ENCODE data around the gene ING5.

The ING5 gene

DNA sequence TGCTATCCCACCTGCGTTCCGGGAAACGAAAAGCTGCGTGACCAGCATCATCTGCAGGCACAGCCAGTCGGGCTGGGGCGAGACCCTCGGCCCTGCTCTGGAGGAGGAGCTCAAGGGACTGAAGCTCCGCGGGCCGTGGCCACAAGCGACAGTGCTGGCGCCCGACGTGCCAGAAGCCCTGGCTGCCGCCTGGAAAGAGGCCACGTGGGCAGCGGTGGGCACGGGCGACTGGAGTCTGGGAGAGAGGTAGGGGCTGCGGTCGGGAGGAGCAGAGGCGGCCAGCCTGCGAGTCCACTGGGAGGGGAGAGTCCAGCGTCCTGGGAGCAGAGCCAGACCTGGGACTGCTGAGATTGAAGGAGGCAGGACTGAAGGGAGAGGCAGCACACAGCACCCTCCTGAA is 24.4 kb upstream of the ING5 start:
- TF ChIP-seq, protein P1, sequence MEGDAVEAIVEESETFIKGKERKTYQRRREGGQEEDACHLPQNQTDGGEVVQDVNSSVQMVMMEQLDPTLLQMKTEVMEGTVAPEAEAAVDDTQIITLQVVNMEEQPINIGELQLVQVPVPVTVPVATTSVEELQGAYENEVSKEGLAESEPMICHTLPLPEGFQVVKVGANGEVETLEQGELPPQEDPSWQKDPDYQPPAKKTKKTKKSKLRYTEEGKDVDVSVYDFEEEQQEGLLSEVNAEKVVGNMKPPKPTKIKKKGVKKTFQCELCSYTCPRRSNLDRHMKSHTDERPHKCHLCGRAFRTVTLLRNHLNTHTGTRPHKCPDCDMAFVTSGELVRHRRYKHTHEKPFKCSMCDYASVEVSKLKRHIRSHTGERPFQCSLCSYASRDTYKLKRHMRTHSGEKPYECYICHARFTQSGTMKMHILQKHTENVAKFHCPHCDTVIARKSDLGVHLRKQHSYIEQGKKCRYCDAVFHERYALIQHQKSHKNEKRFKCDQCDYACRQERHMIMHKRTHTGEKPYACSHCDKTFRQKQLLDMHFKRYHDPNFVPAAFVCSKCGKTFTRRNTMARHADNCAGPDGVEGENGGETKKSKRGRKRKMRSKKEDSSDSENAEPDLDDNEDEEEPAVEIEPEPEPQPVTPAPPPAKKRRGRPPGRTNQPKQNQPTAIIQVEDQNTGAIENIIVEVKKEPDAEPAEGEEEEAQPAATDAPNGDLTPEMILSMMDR (IDR thresholded peaks at IDR 0.05; ENCODE audit: insufficient read depth, low read length) = no peak
- TF ChIP-seq POLR2AphosphoS5 (IDR thresholded peaks at IDR 0.05; ENCODE audit: low read depth) (no peak), GABPA (IDR thresholded peaks at IDR 0.05; ENCODE audit: low read depth) (no peak), SPI1 (IDR thresholded peaks at IDR 0.05; ENCODE audit: borderline replicate concordance, low read depth) (no peak)
- TF ChIP-seq, protein P2, sequence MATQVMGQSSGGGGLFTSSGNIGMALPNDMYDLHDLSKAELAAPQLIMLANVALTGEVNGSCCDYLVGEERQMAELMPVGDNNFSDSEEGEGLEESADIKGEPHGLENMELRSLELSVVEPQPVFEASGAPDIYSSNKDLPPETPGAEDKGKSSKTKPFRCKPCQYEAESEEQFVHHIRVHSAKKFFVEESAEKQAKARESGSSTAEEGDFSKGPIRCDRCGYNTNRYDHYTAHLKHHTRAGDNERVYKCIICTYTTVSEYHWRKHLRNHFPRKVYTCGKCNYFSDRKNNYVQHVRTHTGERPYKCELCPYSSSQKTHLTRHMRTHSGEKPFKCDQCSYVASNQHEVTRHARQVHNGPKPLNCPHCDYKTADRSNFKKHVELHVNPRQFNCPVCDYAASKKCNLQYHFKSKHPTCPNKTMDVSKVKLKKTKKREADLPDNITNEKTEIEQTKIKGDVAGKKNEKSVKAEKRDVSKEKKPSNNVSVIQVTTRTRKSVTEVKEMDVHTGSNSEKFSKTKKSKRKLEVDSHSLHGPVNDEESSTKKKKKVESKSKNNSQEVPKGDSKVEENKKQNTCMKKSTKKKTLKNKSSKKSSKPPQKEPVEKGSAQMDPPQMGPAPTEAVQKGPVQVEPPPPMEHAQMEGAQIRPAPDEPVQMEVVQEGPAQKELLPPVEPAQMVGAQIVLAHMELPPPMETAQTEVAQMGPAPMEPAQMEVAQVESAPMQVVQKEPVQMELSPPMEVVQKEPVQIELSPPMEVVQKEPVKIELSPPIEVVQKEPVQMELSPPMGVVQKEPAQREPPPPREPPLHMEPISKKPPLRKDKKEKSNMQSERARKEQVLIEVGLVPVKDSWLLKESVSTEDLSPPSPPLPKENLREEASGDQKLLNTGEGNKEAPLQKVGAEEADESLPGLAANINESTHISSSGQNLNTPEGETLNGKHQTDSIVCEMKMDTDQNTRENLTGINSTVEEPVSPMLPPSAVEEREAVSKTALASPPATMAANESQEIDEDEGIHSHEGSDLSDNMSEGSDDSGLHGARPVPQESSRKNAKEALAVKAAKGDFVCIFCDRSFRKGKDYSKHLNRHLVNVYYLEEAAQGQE (IDR thresholded peaks at IDR 0.05; ENCODE audit: insufficient replicate concordance, low read depth) = no peak
- no peak for DNase-seq (ENCODE audit: low read depth in 1 of 2, low spot score in 1 of 2)
- H3K27ac ChIP-seq (replicated peaks) = no peak overlapping the region
- H3K27me3 ChIP-seq (ENCODE audit: insufficient read depth, poor library complexity, severe bottlenecking) = no peaks in the 10 kb centered on the region
- H3K4me3 ChIP-seq (replicated peaks; ENCODE audit: insufficient read depth, low read length) = no peak overlapping the region

DNA sequence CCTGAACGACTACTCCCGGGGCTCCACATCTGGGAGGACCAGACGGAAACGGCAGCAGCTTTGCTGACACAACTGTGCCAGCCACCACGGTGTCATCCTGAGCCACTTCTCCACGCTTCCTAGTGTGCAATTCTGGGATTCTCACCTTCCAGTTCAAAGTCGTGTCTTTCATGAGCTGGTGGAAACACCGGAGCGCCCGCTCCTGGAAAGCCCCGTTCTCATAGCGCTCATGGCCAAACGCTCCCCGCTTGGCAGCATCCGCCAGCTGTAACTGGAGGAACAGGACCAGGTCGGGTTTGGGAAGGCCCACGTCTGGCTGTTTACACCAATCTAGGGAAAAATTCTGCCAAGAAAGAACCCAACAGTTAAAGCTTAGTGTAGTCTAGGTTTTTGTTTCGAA is 23.5 kb upstream of the ING5 start:
- Histone ChIP-seq H3K27me3 (ENCODE audit: insufficient read depth, poor library complexity, severe bottlenecking) (no peaks in the 10 kb centered on the region), H3K4me3 (replicated peaks; ENCODE audit: insufficient read depth, low read length) (no peak overlapping the region), H3K27ac (replicated peaks) (no peak overlapping the region)
- DNase-seq (ENCODE audit: low read depth in 1 of 2, low spot score in 1 of 2) = no peak
- TF ChIP-seq, protein P1 (IDR thresholded peaks at IDR 0.05; ENCODE audit: insufficient read depth, low read length) = no peak
- no peak for TF ChIP-seq GABPA (IDR thresholded peaks at IDR 0.05; ENCODE audit: low read depth)

DNA sequence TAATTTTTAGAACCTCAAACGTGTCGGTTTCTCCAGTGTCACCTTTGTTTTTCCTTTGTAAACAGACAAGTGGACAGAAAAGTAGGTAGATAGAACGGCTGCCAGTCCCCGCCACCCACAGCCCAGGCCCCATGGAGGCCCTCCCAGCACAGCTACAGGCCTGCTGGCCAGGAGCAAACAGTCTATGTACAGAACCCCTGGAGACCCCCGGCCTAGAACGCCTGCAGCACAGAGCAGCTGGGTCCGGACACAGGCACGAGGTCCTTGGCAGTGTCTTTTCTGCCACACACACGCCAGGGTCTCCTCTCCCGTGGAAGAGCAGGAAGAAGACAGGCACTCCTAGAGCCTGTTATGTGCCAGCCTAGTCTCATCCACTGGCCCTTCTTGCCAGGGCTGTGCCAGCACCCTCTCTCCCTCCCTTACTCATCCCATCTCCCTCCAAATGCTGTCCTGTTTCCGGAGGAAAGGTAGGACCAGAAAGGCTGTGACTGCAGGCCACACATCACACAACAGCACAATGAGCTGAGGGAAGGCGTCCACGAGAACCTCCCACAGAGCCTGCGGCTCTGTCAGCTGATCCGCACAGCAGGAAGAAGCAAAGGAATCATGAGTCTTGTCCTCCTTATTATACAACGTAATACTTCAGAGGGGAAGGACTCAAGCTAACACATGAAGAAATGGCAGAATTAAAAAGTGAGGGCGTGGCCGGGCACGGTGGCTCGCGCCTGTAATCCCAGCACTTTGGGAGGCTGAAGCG is 22.9 kb upstream of the ING5 start:
- Histone ChIP-seq H3K4me3 (replicated peaks; ENCODE audit: insufficient read depth, low read length) (no peak overlapping the region), H3K27me3 (ENCODE audit: insufficient read depth, poor library complexity, severe bottlenecking) (no peaks in the 10 kb centered on the region), H3K27ac (replicated peaks) (no peak overlapping the region)
- TF ChIP-seq SPI1 (IDR thresholded peaks at IDR 0.05; ENCODE audit: borderline replicate concordance, low read depth) (no peak), POLR2AphosphoS5 (IDR thresholded peaks at IDR 0.05; ENCODE audit: low read depth) (peak; percentile 31; the same call in 1 of the 2 replicates)
- DNase-seq (ENCODE audit: low read depth in 1 of 2, low spot score in 1 of 2) = no peak

DNA sequence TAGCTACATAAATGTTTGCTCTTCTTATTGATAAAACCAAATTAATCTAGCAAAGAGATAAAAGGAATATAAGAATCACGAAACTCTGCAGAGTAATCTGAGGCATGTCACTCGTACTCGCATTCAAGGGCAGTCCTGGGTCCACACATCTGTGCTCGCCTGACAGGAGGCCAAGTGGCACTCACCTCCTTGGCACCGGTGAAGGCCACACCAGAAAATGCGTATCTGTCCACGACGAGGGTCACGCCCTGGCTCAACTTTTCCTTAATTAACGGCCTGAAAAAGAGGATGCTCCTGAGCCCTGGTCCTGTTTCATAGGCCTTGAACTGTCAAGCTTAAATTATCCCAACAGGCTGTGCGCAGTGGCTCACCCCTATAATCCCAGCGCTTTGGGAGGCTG is 21.8 kb upstream of the ING5 start:
- Histone ChIP-seq H3K4me3 (replicated peaks; ENCODE audit: insufficient read depth, low read length) (no peak overlapping the region), H3K27me3 (ENCODE audit: insufficient read depth, poor library complexity, severe bottlenecking) (no peaks in the 10 kb centered on the region), H3K27ac (replicated peaks) (no peak overlapping the region)
- TF ChIP-seq GABPA (IDR thresholded peaks at IDR 0.05; ENCODE audit: low read depth) (no peak), POLR2AphosphoS5 (IDR thresholded peaks at IDR 0.05; ENCODE audit: low read depth) (no peak), SPI1 (IDR thresholded peaks at IDR 0.05; ENCODE audit: borderline replicate concordance, low read depth) (no peak)
- TF ChIP-seq, protein P1 (IDR thresholded peaks at IDR 0.05; ENCODE audit: insufficient read depth, low read length) = no peak
- TF ChIP-seq, protein P2 (IDR thresholded peaks at IDR 0.05; ENCODE audit: insufficient replicate concordance, low read depth) = no peak
- DNase-seq (ENCODE audit: low read depth in 1 of 2, low spot score in 1 of 2) = no peak

Measured in HL-60 (cell line).